Left lobe of liver (tissue), 2 donors: Measurements from ENCODE around the gene C1orf185. TPM values are rescaled to one million over a fixed set of nuclear protein-coding genes. Genes with fewer than 3 reads are reported as not detected.
"Not testable (repeated sequence)": the region's sequence is repeated elsewhere in the genome, so short reads cannot be mapped to it uniquely, and the experiment has no call there.

ENCODE experiments used
- ATAC-seq: fragments of 200-7000 bp; cut with Tn5 transposase; one replicate; pipeline ENCODE4 v1.9.1; 2020; ENCODE audit warnings: mild to moderate bottlenecking, moderate library complexity
- DNase-seq: peaks from one replicate; pipeline ENCODE4 v3.0.0-alpha.2; 2020; ENCODE audit warnings: low spot score
- total RNA-seq: library from RNA; stranded (reverse); gene quantifications from one replicate; pipeline ENCODE4 v1.2.1, GENCODE V29; 2021
- donor health status: DM: no; HTN: no; CAD: no; lungs with moderate emphysema.
- donor health status: DM: no; HTN: yes; CAD: no.

The C1orf185 gene
- total RNA-seq, 1 donor from 2014 or later: not detected

GRCh38 chr1:51133045-51133444, 31.0 kb downstream of the C1orf185 start:
- ATAC-seq: no peak
- no peak for DNase-seq

GRCh38 chr1:51137696-51138095, 35.7 kb downstream of the C1orf185 start:
- ATAC-seq, DNase-seq: not testable (repeated sequence)

GRCh38 chr1:51139474-51139873, 37.4 kb downstream of the C1orf185 start:
- DNase-seq: no peak
- no peak for ATAC-seq

- DNase-seq: no peak
- no peak for ATAC-seq
Observed at GRCh38 chr1:51147394-51147793, 45.4 kb downstream of the C1orf185 start.

- no peak for DNase-seq
- no peak for ATAC-seq
Observed at GRCh38 chr1:51154776-51155175, 52.7 kb downstream of the C1orf185 start.

- ATAC-seq: no peak
- DNase-seq: no peak
Observed at GRCh38 chr1:51156752-51157151, 54.7 kb downstream of the C1orf185 start.

- no peak for ATAC-seq
Observed at GRCh38 chr1:51157395-51157794, 55.4 kb downstream of the C1orf185 start.

GRCh38 chr1:51158263-51158662, 56.2 kb downstream of the C1orf185 start:
- ATAC-seq (no peak), DNase-seq (no peak)

More at GRCh38 chr1:51157395-51157794, 55.4 kb downstream of the C1orf185 start:
- no peak for DNase-seq

- not testable (repeated sequence) for DNase-seq
Observed at GRCh38 chr1:51162560-51162959, 60.5 kb downstream of the C1orf185 start.

GRCh38 chr1:51165540-51165939, 63.5 kb downstream of the C1orf185 start:
- no peak for ATAC-seq
- no peak for DNase-seq

More at GRCh38 chr1:51162560-51162959, 60.5 kb downstream of the C1orf185 start:
- not testable (repeated sequence) for ATAC-seq

- ATAC-seq: no peak
- no peak for DNase-seq
Observed at GRCh38 chr1:51168266-51168845, 66.3 kb downstream of the C1orf185 start.

GRCh38 chr1:51168936-51169335, 66.9 kb downstream of the C1orf185 start:
- DNase-seq: no peak

GRCh38 chr1:51170342-51170741, 68.3 kb downstream of the C1orf185 start:
- ATAC-seq (no peak), DNase-seq (no peak)

More at GRCh38 chr1:51168936-51169335, 66.9 kb downstream of the C1orf185 start:
- ATAC-seq: no peak

GRCh38 chr1:51172811-51173210, 70.8 kb downstream of the C1orf185 start:
- ATAC-seq (no peak), DNase-seq (no peak)

- ATAC-seq: no peak
- DNase-seq: no peak
Observed at GRCh38 chr1:51175278-51175677, 73.2 kb downstream of the C1orf185 start.

GRCh38 chr1:51177988-51178387, 76.0 kb downstream of the C1orf185 start:
- DNase-seq, ATAC-seq: not testable (repeated sequence)

GRCh38 chr1:51188230-51188629, 86.2 kb downstream of the C1orf185 start:
- DNase-seq (no peak), ATAC-seq (no peak)

- ATAC-seq (peak; percentile 91), DNase-seq (no peak)
Observed at GRCh38 chr1:51189421-51190073, 87.5 kb downstream of the C1orf185 start.

- ATAC-seq (no peak), DNase-seq (no peak)
Observed at GRCh38 chr1:51190961-51191360, 88.9 kb downstream of the C1orf185 start.

- ATAC-seq: peak; percentile 84
- no peak for DNase-seq
Observed at GRCh38 chr1:51192213-51192843, 90.3 kb downstream of the C1orf185 start.

GRCh38 chr1:51193564-51193963, 91.5 kb downstream of the C1orf185 start:
- no peak for ATAC-seq
- no peak for DNase-seq
